NCI-H1694 (cell line): ENCODE data around the gene SHQ1.

Experiments
- DNase-seq: peaks from one replicate; lab custom pipeline; 2025; lab: John Stamatoyannopoulos, UW

SHQ1 gene

DNA sequence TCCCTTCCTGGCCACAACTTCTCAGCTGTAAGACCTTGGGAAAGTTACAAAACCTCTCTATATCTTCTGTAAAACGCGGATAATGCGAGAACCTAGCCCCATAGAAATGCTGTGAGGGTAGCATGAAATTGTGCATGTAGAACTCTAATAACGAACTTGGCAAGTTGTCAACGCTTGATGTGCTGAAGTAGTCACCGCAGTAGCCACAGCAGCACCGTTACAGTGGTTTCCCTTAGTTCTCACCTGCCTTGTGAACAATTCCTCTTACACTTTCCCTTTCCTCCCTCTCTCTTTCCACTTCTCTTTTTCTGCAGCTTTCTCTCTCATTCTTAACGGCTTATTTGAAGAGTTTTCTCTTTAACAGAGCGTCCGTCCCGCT is 447 bp upstream of the SHQ1 start:
- no peak for DNase-seq

DNA sequence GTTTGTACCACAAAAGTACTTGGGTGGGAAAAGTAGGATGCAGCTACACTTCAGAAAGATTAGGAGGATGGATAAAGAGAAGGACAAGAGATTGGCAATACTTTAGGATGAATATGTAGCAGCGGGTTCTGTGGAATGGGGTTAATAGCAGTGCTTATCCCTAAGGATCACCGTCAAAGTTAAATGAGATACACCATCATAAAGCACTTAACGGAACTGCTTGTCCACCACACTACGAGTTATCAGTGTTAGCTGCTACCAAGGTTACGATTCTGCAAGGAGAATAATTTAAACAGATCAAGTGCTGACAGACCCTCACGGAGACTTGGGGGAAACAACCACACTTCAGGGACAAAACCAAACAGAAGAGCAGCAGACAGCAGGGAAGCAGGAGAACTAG is 963 bp downstream of the SHQ1 start:
- no peak for DNase-seq

DNA sequence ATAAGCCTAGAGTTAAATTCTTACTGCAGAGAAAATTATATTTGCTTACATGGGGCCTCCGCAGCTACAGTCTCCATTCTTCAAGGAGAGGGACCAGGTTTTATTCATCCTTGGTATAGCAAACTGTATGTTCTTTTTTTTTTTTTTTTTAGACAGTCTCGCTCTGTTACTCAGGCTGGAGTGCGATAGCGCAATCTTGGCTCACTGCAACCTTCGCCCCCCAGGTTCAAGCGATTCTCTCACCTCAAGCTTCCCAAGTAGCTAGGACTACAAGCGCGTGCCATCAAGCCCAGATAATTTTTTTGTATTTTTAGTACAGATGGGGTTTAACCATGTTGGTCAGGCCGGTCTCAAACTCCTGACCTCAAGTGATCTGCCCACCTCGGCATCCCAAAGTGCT is 2.1 kb downstream of the SHQ1 start:
- no peak for DNase-seq

DNA sequence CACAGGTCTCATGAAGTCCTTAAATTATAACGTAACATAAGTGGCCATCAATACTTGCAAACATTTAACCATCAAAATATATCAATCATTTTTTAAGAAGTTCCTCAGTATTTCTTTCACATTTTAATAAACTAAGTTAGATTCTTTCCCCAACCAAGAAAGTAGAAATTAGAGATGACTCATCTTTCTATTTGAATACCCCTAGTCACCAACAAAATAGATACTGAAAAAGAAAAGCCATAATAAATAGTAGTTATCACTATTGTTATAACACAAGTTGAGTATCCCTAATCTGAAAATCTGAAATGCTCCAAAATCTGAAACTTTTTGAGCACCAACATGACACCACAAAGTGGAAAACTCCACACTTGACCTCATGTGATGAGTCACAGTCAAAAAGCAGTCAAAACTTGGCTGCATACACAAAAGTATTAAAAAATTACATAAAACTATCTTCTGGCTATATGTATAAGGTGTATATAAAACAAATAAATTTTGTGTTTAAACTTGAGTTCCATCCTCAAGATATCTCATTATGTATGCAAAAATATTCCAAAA is 3.7 kb downstream of the SHQ1 start:
- no peak for DNase-seq

DNA sequence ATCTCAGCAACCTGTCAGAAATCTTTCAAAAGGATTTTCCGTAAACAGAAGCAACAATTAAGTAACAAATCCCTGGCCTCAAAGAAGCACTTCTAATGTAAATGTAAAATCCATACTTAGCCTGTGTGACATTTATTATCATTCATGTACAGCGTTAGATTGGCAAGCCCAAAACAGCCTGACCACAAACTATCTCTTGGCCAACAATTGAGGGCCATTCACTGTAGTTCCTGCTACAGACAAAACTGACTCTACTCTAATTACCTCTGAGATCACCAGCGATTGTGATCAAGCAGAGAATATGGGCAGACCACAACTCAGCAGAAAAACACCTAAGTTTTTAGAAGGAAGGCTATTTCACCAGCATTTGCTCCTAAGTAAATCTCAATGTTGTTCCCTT is 9.2 kb downstream of the SHQ1 start:
- no peak for DNase-seq

DNA sequence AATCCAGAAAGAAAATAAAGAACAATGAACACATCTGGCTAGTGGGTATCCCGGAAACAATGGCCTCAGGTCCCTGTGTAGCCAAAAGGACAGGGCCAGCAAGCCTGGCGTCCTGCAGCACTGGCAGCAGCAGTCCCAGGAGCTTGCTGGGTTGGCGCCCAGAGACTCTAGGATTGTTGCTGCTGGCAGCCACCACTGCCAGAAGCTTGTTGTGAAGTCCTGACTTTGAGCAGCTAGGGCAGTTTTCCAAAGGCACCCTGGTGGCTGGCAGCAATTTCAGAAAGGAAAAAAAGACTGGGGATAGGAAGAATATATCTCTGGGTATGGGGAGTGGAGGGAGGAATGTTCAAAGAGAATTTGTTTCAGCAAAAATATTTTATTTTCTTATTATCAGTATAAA is 11.3 kb downstream of the SHQ1 start:
- no peak for DNase-seq

DNA sequence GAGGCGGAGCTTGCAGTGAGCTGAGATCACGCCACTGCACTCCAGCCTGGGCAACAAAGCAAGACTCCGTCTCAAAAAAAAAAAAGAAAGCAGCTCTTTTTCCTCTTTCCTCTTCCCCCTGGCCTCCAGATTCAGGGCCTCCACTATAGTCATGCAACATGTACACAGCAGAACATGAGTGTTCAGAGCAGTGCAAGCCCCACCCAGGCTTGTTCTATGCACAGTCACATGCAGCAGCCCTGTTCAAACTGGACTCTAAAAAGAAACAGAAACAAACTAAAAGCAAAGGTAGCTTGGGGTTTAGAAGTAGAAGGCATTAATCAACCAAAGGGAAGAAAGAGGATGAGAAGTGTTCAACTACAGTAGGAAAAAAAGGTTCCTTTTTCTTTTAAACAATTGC is 11.8 kb downstream of the SHQ1 start:
- no peak for DNase-seq

DNA sequence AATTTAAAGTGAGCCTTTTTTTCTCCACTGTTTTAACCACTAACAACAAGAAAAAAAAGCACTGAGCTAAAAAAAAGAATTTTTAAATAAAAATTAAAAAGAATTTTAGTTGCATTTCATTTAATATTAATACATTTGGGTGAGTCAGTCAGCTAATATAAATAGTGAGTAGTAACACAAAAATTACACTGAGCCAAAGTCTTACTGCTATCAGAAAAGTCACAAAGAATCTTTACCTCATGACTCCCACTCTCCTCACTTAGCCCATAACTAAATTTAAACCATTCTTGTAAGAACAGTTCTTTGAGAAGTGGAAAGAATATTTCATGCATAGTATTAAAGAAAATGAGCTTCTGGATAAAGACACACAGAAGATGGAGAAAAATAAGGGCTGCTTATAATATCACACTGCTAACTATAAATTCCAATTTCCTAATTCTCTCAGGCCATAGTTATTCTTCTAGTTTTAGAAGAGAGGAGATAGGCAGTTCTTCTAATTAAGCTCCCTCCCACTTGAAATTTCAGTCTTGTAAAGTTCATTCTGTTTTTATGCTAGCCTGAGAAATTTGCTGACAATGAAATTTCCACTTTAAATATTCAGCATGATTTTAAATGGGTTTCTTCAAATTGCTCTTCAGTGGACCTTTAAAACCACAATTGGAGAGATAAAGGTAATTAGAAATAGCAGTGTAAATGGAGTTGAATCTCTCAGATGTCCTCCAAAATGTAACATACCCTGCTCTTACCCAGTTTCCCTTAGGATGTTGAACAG is 17.6 kb downstream of the SHQ1 start:
- no peak for DNase-seq

DNA sequence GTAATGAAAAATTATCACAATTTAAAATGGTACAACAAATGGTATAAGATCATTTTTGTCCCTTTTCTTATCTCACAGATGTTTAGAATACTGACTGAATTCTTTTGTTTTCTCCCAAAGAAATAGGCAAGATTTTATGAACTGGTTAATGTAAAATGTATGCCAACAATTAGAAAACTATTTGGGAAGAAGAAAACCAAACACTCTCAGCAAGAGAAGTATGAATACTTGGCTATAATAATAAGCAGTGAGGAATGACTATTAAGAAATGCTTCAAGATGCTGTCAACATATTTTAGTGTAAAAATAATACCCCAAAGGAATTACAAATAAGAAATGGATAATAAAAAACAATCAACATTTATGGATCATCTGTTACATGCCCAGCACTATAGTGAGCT is 18.5 kb downstream of the SHQ1 start:
- no peak for DNase-seq

DNA sequence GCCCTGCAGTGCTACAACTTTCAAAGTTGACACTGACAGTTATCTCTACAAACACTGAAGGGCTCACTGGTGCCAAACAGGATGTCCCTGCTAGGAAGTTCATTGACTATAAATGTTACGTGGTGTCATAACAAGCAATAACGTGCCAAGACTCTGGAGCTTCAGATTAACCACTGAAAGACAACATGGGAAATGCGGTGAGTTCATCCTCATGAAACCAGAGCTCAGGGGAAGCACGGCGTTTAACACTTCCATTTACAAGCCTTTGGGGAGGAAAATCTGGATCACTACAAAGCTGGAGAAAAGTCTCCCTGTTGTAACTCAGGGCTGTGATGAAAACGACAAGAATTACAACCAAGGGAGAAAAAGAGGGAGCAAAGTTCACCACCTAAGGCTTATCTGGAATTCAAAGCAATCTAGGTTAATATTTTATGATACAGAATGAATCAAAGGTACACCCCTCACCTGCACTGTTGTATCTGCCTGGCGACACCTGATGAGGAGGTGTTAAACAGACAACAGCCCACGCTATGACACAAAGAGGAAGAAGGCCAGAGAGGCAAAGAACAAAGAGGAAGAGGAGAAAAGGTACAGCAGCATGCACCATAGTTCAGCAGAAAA is 27.0 kb downstream of the SHQ1 start:
- DNase-seq, result no peak

DNA sequence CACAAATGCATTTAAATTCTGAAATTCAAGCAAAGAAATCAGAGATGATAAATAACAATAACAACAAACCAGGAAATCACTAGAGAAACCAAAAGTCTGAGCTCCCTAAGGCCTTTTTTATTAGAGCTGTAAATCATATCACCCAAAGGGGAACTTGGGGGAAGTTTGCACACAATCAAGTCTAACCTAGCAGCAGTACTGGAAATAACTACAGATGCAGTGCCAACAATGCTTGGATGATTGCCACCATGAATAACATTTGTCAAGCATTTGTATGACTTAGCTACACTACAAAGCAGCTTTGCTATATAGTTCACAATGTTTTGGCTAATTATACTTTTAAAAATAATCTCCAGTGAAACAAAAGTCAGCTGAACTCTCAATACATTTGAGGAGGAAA is 27.8 kb downstream of the SHQ1 start:
- no peak for DNase-seq

DNA sequence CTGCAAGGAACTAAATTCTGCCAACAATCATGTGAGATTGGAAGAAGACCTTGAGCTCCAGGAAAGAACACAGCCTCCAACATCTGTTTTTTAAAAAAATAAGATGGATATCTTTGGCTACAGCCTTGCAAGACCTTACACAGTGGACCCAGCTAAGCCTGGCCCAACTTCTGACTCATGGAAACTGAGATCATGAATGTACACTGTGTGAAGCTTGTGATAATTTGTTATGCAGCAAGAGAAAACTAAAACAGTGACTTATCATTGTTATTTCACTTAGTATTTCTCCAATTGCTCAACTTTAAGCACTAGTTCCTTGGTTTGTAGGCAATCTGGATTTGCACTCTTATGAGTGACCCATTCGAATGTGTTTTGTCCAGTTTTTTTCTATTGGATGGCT is 29.3 kb downstream of the SHQ1 start:
- DNase-seq, result no peak

DNA sequence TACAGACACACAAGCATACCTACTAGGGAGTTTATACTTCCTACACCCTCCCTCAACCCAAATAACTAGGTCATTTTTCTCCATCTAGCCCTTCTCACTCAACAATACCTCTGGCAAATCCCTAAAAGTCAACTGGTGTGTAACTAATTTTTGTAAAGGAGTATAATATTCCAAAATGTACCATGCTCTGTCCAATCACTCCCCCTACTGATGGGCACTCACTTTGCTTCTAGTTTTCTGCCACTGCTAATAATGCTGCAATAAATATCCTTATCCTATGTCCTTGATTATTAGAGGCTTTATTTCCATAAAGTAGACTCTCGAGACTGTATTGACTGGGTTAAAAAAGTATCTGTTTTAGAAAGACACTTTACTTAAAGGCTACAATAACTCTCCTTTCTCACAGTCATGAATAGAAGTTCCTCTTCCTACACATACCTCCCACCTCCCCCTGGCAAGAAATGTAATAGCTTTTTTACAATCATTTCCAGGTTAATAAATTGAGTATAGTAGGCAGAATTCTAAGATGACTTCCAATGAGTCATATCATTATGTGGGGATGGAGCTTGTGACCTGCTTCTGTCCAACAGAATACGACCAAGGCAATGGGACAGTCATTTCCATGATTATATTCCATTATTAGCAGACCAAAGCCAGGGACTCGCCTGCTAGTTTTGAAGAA is 30.0 kb downstream of the SHQ1 start:
- no peak for DNase-seq

DNA sequence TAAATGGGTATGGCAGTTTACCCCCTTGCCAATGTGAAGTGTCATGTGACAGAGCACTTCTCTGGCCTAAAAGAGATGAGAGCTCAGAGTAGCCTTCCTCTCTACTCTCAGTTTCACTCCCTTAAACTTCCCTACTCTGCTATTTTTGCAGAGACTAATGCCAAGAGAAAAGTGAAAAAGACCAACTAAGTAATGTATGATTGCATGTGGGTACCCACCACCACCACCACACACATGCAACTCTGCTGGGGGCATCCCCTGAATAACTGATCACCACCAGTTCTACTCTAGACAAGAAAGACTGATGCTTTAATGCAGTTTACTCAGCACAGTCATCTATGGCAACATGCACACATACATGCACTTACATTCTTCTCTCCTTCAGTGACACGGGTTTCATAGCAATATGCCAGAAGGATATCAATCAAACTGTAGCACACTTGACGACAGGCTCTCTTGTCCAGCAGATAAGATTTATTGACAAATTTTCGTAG is 31.3 kb downstream of the SHQ1 start:
- DNase-seq, result no peak

DNA sequence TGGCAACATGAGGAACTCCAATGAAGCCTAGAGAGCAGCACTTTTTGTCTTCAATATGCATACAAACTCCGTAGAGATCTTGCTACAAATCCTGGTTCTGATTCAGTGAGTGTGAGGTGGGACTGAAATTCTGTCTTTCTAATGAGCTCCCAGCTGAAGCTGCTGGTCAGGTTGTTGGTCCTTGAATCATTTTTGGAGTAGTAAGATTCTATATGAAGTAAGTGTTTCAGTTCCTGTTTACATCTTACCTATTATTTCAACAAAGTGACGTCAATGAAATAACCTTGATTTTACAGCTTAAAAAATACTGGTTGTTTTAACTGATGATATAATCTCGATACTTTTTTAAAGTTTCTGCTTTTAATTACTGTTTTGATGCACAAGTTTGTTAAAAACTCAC is 33.9 kb downstream of the SHQ1 start:
- DNase-seq, result no peak

DNA sequence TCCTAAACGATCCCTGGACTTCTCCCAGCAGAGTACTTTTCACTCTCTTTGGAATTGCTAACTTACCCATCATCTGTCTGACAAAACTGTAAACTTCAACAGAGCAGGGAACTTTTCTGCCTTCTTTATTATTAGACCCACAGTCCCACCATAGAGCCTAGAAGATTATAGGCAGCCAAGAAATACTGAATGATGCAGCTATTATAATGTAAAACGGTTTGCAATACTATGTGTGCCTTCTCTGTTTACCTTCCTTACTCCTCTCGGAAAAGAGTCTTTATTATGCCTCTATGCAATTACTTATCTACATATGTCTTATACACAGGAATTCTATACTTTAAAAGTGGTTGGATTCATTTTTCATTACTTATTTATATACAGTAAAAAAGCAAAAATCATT is 36.0 kb downstream of the SHQ1 start:
- no peak for DNase-seq

DNA sequence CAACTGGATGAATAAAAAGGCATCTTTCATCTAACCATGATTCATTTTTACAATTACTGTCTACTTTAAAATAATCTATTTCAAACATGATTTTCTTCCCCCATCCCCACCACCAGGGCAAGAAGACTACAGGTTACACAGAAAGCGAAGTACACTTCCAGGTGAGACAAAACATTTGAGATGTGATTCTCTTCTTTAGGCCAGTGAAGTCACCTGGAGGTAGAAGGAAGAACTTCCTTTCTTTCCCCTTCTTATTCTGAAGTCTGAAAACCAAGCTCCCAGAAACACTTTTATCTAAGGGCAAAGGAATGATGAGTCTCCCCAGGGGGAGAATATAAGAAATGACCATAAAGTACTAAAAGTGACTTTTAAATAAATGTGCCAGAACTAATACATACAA is 36.7 kb downstream of the SHQ1 start:
- no peak for DNase-seq

DNA sequence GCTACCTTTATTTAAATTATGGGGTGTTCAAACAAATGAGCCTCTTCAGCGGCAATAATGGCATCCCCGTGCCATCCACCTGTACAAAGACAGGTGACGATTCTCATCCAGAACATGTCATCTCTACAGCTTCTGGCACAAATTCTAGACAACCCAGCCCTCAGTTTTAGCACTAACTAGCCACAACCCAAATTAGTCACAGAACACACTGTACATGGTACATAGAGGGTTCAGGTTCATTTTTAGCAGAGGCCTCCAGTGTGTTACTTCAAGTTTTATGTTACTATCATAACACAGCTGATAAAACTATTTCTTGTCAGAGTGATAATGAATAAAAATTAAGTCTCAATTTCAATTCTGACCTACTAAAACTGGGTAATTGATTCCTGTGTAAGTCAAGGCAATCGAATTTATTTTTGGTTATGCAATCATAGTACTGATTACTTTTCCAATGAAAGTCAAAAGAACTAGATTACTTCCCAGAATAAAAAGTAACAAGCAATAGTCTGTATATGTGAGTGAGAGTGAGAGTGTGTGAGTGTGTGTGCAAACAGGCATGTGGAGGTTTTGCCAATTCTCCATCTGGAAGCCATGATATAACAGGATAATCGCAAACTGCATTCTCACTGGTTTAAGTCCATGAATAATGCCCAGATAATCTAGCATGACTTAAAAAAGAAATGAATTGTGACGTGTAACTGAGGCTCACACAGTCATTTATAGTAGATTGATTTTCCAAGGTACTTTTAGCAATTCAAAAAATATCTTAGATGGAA is 37.4 kb downstream of the SHQ1 start:
- DNase-seq, result no peak

DNA sequence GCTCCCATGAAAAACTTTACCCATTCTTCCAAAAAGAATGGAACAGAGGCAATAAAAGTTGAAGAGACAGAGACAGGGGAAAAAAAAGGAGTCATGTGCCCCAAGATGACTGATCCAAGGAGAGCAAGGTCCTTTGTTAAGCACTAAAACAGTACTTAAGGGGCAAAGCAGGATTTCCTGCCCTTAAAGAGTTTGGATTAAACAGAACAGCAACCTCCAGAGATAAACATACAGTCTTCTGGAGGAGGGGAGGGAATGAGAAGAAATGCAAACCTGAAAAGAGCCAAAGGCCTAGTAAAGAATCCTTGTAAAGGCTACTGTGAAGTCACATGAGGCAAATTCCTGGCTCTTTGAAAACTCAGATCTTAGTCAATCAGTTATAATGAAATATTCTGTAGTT is 38.2 kb downstream of the SHQ1 start:
- DNase-seq, result no peak

DNA sequence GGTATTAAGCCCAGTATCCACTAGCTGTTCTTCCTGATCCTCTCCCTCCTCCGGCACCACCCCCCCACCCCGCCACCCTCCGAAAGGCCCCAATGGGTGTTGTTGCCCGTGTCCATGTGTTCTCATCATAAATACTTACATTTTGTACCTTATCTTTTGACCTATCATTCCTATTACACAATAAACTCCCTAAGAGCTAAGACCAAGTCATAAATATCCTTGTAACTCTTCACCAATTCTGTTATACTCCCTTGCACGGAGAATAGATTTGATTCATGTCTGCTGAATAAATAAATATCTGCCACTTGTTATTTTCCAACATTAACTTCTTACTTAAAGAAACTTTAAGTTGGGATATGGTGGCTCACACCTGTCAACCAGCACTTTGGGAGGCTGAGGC is 43.9 kb downstream of the SHQ1 start:
- no peak for DNase-seq

DNA sequence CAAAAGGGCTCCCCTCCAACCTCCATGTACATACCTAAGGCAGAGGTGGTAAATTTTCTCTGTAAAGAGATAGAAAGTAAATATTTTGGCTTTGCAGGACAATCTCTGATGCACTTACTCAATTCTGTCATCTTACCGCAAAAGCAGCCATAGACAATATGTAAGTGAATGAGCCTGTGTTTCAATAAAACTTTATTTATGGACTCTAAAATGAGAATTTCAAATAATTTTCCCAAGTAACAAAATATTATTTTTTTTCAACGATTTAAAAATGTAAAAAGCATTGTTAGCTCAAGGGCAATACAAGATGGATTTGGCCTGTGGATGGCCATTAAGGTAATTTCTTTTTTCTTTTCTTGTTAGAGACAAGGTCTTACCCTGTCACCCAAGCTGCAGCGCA is 44.7 kb downstream of the SHQ1 start:
- no peak for DNase-seq

DNA sequence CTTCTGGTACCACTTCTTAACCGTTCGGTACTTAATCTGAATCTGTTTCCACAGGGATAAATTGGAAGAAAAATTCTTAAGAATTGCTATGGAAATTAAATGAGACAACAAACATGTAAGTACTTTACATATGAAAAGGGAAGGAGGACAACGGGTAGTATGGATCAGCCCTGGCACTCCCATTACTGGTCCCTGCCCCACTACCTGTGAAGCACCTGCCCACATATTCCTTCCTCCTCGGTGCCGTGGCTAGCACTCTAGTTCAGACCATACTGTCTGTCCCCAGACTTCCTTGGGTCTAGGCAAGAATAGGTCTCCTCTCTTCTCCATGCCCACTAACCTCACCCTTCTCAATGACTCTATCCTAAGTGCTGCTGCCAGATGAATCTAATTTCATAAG is 46.2 kb downstream of the SHQ1 start:
- no peak for DNase-seq
